GM21381 (cell line): Measurements from ENCODE around the gene P3H2.

Source experiments
- ATAC-seq: cut with Tn5 transposase; IDR thresholded peaks from one replicate; pipeline ENCODE4 v1.9.1; 2021; ENCODE audit warnings: mild to moderate bottlenecking, moderate library complexity; ENCODE audit not compliant: unreplicated experiment

The P3H2 gene

GRCh38 chr3:190127195-190127594 is 6.5 kb upstream of the P3H2 start:
- no peak for ATAC-seq

GRCh38 chr3:190125436-190126068 is 4.9 kb upstream of the P3H2 start:
- no peak for ATAC-seq

DNA sequence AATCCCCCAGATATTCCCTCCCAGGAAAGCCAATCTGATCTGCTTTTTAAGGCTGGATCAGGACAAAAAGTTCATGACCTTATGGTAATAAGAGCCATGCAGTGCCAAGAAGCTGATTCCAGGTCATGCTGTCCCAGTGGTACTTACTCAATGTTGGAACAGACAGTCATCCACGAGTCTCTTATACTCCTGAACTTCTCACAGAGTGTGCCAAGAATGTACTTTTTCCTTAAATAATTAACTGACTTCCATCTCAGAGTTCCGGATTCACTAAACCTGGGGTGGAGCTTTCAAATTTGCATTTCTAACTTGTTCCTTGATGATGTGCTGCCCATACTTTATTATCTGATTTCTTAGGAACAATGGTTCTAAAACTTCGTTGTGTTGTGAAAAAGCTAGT is 3.4 kb upstream of the P3H2 start:
- no peak for ATAC-seq

DNA sequence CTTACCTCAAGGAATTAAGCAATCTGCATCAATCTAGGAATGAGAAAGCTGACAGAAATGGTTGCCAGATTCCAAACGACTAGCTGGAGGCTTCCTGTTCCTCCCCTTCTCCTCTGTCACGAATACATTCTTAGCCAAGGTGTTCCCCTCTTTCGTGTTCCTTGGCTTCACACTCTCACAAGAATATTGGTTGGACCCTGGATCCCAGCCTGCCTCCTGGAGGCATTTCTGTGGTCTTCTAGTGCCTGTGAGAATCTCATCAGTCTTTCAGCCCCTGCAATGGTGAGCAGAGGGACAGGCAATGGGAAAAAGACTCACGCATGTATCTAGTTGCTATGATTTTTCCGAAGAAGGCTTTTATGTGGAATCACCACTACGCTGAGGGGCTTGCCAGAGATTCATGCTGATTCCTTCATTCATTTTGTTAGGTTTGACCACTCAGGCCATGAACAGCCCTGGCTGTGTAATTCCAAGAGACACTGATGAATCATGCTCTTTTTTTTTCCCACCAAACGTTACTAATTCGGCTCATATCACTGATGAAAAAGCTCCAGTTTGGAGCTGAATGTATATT is 1.6 kb upstream of the P3H2 start:
- no peak for ATAC-seq

- no peak for ATAC-seq
Observed at GRCh38 chr3:190121383-190121782, 686 bp upstream of the P3H2 start.

DNA sequence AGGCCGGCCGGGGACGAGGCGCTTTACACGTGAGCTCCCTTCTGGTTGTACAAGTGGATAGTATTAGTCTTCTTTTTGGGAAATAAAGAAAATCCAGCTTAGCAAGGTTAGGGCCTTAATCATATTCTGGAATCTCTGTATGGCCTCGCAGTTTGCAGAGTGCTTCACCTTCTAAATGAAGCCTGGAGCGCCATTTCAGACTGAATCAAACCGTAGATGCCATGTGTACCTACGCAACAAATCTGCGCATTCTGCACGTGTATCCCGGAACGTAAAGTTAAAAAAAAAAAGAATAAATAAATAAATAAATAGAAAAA is 322 bp upstream of the P3H2 start:
- no peak for ATAC-seq

DNA sequence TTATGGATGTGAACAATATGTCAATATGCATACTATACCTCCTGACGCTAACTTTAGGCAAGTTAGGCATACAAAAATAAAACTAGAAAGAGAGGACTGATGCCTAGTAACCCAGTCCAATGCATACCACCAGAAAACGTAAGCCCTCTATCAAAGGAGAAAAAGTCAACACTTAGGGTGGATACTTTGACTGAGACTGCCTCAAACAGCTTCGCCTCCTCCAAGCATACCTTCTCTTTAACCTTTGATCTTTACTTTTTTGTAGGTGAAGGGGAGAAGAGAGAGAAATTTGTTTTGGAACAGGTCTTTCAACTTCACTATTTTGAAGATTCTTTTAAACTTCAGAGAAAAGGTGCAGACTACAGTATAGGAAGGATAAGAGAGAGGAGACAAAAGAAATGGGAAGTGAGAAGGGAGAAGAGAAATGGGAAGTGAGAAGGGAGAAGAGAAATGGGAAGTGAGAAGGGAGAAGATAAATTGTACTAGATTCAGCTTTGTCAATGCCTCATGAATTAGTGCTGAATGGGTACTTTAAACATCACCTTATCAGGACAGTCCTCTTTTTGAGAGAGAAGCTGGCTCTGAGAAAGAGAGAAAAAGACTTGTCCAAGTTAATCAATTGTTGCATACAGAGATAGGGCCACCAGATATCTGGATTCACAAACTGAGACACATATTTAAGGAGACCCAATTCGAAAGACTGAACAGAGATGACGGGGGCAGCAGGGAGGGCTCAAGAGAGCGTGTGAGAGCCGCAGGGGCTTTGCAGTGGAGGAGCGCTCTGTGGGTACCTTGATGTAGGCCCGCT is 1.0 kb downstream of the P3H2 start:
- ATAC-seq, result no peak

GRCh38 chr3:190118438-190118837 is 2.3 kb downstream of the P3H2 start:
- no peak for ATAC-seq

- no peak for ATAC-seq
Observed at GRCh38 chr3:190117981-190118380, 2.7 kb downstream of the P3H2 start.

GRCh38 chr3:190116551-190117067 is 4.1 kb downstream of the P3H2 start:
- ATAC-seq, result no peak

GRCh38 chr3:190110826-190111225 is 9.9 kb downstream of the P3H2 start:
- no peak for ATAC-seq

GRCh38 chr3:190109441-190109840 is 11.3 kb downstream of the P3H2 start:
- ATAC-seq, result no peak

DNA sequence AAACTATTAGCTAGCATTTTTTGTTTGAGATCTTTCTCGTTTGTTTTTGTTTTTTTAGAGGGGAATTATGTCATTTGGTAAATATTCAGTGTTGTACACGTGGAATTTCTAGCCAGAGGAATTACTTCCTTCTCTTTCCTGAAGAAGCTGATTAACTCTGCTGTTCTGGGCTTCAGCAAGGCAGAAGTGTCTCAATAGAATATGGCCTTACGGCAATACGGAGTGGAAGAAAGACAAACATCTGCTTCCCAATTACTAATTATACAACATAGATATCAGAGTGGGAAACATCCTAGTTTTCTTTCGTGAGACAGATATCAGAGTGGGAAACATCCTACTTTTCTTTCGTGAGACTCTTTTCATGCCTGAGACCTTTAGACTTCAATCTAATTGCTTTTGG is 11.9 kb downstream of the P3H2 start:
- no peak for ATAC-seq

GRCh38 chr3:190105876-190106275 is 14.8 kb downstream of the P3H2 start:
- ATAC-seq, result no peak

GRCh38 chr3:190101320-190102011 is 19.2 kb downstream of the P3H2 start:
- peak; percentile 50 for ATAC-seq

DNA sequence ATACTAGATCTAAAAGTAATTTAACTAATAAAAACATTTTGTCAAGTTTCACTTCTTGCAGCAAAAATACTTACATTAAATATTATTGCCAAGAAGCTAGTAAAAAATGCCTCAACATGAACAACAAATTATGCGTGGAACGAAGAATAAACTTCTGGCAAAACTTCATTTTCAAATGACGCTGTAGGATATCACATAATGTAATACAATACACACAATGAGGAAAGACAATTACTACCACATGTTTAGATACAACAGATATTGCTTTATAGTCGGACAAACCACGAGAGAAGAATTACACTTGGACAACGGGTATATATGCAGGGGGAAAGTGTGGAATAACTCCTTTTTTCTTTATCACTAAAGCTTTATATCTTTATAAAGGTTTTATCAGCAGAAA is 21.6 kb downstream of the P3H2 start:
- no peak for ATAC-seq

- ATAC-seq, result no peak
Observed at GRCh38 chr3:190097617-190098016, 23.1 kb downstream of the P3H2 start.

DNA sequence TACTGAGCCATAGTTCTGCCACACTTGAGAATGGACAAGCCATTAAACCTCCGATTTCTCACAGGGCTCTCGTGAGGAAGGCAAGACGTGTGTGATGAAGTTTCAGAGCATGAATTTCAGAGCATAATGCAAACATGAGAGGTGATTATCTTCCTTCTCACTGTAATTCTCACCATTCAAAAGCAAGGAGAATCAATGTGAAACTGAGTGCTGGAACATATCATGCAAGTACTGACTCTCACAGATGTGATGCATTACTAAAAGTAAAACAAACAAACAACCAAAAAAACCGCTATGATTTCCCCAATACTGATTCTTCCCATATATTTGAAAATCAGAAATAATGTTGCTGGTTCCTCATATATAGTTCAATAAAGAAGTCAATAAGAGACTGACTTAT is 23.7 kb downstream of the P3H2 start:
- no peak for ATAC-seq

- ATAC-seq, result no peak
Observed at GRCh38 chr3:190096345-190096744, 24.4 kb downstream of the P3H2 start.

GRCh38 chr3:190094160-190094718 is 26.5 kb downstream of the P3H2 start:
- ATAC-seq, result no peak

DNA sequence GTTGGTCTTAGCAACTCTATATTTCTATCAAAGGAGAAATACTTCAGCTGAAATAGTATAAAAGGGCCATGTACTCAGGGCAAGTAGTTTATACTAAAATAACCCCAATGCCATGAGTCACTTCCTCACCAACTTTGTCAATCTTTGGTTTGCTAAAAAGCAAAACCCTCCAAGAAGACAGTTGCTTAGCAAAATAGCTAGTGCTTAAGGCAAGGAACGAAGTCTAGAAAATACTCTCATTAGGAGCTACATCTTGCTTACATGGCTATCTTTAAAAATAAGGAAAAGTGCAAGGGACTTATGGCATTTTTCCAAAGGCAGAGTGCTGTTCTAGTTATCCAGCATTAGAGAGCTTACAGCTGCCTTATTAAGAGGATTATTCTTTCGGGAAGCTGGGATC is 28.4 kb downstream of the P3H2 start:
- ATAC-seq, result no peak
